ENCODE data around the gene PPP1R3F.

GRCh38 chrX:49233887-49234555 lies 35.6 kb upstream of the PPP1R3F start:
- TF ChIP-seq POLR2A (IDR thresholded peaks at IDR 0.05) (no peak), CTCF (IDR thresholded peaks at IDR 0.05 in 4 of 5, conservative IDR thresholded peaks at IDR 0.05 in 1 of 5) (no peak)

All from gastrocnemius medialis (tissue), 4 donors.